ENCODE data around the gene MLLT3.

Gene MLLT3

GRCh38 chr9:20405078-20405477 lies 217.2 kb downstream of the MLLT3 start:
- ChIA-PET POLR2A (ENCODE audit: low non-redundant PET) (no interaction called here), CTCF (no interaction called here)
- no peak for DNase-seq (ENCODE audit: low spot score)
- TF ChIP-seq, protein P1, sequence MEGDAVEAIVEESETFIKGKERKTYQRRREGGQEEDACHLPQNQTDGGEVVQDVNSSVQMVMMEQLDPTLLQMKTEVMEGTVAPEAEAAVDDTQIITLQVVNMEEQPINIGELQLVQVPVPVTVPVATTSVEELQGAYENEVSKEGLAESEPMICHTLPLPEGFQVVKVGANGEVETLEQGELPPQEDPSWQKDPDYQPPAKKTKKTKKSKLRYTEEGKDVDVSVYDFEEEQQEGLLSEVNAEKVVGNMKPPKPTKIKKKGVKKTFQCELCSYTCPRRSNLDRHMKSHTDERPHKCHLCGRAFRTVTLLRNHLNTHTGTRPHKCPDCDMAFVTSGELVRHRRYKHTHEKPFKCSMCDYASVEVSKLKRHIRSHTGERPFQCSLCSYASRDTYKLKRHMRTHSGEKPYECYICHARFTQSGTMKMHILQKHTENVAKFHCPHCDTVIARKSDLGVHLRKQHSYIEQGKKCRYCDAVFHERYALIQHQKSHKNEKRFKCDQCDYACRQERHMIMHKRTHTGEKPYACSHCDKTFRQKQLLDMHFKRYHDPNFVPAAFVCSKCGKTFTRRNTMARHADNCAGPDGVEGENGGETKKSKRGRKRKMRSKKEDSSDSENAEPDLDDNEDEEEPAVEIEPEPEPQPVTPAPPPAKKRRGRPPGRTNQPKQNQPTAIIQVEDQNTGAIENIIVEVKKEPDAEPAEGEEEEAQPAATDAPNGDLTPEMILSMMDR (conservative IDR thresholded peaks at IDR 0.05; ENCODE audit: low read depth) = no peak
- no peak overlapping the region for H3K27ac ChIP-seq

DNA sequence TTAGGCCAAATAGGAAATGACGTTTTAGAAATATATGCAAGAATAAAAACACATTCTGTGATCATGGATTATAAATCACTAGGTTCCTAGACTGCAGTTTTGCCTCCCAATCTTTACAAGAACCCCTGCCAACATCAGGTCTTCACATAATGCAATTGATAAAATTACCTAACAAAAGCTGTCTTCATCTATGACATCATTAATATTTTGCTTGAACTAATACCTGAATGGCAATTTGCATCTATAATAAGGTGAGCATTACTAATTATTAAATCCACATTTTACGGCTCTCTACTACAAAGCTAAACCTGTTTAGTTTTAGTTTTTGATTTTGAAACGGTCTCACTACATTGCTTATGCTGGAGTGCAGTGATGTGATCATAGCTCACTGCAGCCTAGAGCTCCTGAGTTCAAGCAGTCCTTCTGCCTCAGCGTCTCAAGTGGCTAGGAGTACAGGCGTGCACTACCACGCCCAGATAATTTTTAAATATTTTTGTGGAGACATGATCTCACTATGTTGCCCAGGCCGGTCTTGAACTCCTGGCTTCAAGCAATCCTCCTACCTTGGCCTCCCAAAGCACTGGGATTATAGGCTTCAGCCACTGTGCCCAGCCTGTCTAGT lies 218.0 kb downstream of the MLLT3 start:
- TF ChIP-seq, protein P1 (conservative IDR thresholded peaks at IDR 0.05; ENCODE audit: low read depth) = no peak
- ChIA-PET POLR2A (ENCODE audit: low non-redundant PET) (no interaction called here), CTCF (no interaction called here)
- DNase-seq (ENCODE audit: low spot score) = no peak
- H3K27ac ChIP-seq = no peak overlapping the region

GRCh38 chr9:20403346-20403745 lies 219.0 kb downstream of the MLLT3 start:
- CTCF ChIA-PET = no interaction called here
- POLR2A ChIA-PET (ENCODE audit: low non-redundant PET) = no interaction called here
- DNase-seq (ENCODE audit: low spot score) = no peak
- no peak overlapping the region for H3K27ac ChIP-seq
- TF ChIP-seq, protein P1 (conservative IDR thresholded peaks at IDR 0.05; ENCODE audit: low read depth) = no peak

GRCh38 chr9:20402273-20402875 lies 219.9 kb downstream of the MLLT3 start:
- TF ChIP-seq, protein P1 (conservative IDR thresholded peaks at IDR 0.05; ENCODE audit: low read depth) = no peak
- DNase-seq (ENCODE audit: low spot score) = no peak
- no peak overlapping the region for H3K27ac ChIP-seq
- POLR2A ChIA-PET (ENCODE audit: low non-redundant PET) = no interaction called here
- CTCF ChIA-PET = no interaction called here

GRCh38 chr9:20398536-20399338 lies 223.6 kb downstream of the MLLT3 start:
- CTCF ChIA-PET = interaction anchor here (0.6 kb wide), 2 partner anchors 25 to 488 kb away, joined by 3 to 7 read pairs; no protein-coding TSS in a partner anchor

DNA sequence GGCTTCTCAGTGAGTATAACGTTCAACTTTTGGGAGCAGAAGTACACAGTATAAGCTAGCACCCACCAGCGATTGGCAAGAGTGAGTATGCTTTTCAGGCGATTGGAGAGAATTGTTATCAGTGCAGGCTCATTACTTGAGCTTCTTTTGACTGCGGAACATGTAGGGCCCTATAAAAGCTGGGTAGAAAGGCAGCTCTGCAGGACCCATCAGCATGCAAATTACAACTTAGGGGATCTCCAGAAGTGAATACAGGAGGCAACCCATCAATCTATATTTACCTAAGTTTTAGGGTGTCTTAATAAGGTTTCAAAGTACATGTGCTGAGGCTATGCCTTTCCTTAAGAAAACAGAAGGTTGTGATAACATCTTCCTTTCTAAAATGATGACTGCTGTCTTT lies 225.0 kb downstream of the MLLT3 start:
- CTCF ChIA-PET = no interaction called here

More at GRCh38 chr9:20398536-20399338, 223.6 kb downstream of the MLLT3 start:
- no peak overlapping the region for H3K27ac ChIP-seq
- no peak for DNase-seq (ENCODE audit: low spot score)
- TF ChIP-seq, protein P1 (conservative IDR thresholded peaks at IDR 0.05; ENCODE audit: low read depth) = no peak
- POLR2A ChIA-PET (ENCODE audit: low non-redundant PET) = no interaction called here

More for the DNA sequence above, 225.0 kb downstream of the MLLT3 start:
- TF ChIP-seq, protein P1 (conservative IDR thresholded peaks at IDR 0.05; ENCODE audit: low read depth) = no peak
- DNase-seq (ENCODE audit: low spot score) = no peak
- no peak overlapping the region for H3K27ac ChIP-seq
- POLR2A ChIA-PET (ENCODE audit: low non-redundant PET) = no interaction called here
